HG03521 (cell line): ENCODE measurements around the gene SLC6A14.

Experiments used
- ATAC-seq: cut with Tn5 transposase; IDR thresholded peaks from one replicate; pipeline ENCODE4 v1.9.1; 2021; ENCODE audit warnings: mild to moderate bottlenecking, moderate library complexity; ENCODE audit not compliant: unreplicated experiment

The SLC6A14 gene, protein sequence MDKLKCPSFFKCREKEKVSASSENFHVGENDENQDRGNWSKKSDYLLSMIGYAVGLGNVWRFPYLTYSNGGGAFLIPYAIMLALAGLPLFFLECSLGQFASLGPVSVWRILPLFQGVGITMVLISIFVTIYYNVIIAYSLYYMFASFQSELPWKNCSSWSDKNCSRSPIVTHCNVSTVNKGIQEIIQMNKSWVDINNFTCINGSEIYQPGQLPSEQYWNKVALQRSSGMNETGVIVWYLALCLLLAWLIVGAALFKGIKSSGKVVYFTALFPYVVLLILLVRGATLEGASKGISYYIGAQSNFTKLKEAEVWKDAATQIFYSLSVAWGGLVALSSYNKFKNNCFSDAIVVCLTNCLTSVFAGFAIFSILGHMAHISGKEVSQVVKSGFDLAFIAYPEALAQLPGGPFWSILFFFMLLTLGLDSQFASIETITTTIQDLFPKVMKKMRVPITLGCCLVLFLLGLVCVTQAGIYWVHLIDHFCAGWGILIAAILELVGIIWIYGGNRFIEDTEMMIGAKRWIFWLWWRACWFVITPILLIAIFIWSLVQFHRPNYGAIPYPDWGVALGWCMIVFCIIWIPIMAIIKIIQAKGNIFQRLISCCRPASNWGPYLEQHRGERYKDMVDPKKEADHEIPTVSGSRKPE

DNA sequence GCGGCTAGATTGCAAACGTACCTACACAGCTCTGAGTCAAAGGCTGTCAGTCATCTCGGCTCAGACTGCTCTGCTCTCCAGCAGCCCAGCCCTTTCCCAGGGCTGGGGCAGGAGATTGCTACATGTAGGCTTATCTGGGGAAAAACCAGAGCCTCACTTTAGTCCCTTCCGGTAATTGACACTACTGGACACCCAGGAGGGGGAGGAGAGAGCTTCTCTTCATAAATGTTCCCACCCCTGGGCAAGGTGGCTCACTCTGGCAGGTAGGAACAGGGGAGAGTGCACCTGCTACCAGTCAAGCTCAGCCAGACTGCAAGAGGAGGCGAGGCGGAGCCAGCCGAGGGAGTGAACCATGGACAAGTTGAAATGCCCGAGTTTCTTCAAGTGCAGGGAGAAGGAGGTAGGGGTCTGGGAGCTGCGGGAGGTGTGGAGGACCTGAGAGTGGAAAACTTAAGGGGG lies at the start of gene SLC6A14:
SLC6A14 (plus strand) TSS at position 249 of the 459 bp plus-strand sequence; CDS start at position 353, 104 bp downstream.
- no peak for ATAC-seq

DNA sequence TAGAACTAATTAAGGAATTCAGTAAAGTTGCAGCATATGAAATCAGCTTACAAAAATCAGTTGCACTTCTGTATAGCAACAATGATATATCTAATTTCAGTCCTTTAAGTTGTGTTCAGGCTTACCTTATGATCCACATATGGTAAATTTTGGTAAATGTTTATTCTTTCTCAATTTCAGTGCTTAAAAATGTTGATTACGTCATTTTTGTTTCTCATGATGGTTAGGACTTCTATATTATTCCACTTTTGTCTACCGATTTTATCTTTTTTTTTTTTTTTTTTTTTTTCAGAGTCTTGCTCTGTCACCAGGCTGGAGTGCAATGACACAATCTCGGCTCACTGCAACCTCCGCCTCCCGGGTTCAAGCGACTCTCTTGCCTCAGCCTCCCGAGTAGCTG lies 40.7 kb upstream of the SLC6A14 start:
- no peak for ATAC-seq

DNA sequence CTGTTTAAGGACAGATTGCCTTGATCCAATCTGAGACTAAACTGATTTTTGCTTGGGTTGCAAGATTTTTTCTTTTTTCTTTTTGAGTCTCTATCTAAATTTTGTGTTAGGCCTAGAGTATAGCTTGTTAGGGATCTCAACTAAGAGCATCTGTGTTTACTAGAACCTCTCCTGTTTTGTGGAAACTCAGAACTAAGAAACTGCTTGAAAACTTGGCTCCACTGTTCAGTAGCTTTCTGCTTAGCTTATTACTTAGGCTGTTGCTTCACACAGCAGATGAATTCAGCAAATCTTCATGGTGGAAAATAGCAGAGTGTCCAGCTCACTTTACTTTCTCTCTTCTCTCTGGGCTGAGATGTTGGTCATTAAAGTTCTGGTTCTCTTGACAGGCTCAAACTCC lies 36.7 kb upstream of the SLC6A14 start:
- no peak for ATAC-seq

DNA sequence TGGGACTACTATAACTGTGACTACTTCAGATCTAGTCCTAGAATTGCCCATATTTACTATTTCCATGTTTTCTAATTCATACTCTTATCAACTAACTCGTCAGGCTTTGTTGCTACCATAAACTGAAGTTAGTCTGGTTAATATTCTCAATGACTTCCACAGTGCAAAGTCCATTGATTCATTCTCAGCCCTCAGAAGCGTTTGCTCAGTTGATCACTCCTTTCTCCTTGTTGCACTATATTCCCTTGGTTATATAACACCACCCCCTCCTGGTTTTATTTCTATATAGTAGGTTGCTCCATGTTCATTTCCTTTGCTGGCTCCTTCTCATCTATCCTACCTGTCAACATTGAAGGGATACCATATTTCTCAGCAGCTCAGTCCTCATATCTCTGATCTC lies 27.2 kb upstream of the SLC6A14 start:
- no peak for ATAC-seq

DNA sequence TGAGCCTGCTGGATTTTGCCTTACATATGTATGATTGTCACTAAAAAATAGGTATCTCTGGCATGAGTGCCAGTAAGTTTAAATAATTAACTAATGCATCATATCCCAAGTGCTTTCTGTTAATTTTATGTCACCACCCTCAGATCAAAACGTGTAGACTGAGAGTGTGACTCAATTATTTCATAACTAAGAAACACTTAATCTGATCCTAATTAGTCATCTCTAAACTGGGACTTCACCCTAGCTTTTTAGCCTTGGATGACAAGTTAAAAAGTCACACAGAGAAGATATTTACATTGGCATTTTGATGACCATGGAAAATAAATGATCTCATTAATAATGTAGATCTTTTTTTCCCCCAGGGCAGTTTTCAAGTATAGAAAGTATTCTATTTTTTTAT lies 23.1 kb upstream of the SLC6A14 start:
- no peak for ATAC-seq

DNA sequence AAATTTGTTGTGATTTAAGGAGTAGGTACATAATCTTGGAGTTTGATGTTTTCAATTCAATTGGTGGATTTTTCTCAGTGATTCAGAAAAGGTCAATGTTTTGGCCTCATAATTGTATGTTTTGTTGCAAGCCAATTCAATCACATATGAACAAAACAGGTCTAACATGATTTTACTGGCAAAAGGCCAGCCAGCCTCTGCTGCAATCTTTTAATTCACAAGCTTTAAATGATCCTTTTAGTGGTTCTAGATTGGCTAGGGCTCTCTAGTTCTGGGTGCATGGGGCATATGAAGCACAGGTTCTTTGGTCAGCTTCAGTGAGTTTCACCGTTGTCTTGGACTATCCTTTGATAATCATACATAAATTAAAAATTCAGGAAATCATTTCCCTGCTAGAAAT lies 19.2 kb upstream of the SLC6A14 start:
- ATAC-seq, result no peak

DNA sequence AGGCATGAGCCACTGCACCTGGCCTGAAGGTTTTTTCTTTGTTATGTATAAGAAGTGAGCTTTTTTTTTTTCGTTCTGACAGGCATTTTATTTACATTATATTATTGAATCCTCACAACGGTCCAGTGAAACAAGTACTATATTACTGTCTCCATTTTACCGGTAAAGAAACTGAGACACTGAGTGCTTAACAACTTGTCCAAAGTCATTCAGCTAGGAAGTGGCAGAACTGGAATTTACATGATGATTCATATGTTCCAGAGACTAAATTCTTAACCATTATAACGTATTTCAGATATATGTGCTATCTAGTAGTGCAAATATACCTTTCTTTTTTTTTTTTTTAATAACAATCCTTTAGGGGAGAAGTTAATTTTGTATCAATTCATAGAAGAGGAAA lies 18.4 kb upstream of the SLC6A14 start:
- no peak for ATAC-seq

DNA sequence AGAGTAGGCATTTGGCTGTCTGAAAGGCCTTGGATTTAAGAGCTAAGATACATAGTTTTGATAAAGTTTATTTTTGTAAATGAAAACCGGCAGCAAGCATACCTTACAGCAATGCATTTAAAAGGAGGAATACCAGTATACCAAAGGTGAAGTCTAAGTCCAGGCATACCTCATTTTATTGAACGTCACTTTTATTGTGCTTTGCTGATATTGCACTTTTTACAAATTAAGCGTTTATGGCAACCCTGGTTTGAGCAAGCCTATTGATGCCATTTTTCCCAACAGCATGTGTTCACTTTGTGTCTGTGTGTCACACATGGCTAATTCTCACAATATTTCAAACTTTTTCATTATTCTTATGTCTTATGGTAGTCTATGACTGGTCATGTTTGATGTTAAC lies 8.4 kb upstream of the SLC6A14 start:
- no peak for ATAC-seq

DNA sequence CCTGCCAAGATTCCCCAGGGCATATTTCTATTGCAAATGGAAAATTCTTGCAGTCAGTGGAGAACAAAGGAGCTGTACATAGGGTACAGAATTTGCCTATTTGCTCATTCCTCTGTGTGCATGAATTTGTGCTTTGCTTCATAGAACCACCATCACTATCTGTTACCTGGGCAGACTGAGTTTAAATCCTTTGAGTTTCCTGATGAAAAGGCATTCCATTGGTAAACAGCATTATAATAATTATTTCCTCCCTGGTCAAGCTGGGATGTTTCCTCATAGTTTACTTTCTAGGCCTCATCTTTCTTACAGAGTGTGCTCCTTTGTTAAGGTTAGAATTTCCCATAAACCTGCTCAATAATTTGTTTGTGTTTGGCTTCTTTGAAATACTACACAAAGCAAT lies 809 bp upstream of the SLC6A14 start:
- no peak for ATAC-seq

DNA sequence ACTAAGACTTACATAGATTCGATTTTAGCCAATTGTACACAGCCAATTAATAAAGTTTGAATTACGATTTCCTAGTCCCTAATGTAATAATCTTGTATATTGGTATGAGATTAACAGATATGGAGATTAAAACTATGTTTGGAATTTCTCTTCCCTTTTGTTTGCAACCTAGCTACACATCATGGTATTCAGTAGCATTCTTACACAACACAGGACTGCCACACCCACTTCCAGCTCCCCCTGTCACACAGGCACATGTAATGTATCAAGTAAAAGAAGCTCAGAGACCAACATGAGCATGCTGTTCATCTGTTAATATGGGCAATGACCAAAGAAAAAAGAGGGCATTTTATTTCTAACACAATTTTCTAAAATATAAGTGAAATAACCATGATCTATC lies 12.8 kb downstream of the SLC6A14 start:
- no peak for ATAC-seq

DNA sequence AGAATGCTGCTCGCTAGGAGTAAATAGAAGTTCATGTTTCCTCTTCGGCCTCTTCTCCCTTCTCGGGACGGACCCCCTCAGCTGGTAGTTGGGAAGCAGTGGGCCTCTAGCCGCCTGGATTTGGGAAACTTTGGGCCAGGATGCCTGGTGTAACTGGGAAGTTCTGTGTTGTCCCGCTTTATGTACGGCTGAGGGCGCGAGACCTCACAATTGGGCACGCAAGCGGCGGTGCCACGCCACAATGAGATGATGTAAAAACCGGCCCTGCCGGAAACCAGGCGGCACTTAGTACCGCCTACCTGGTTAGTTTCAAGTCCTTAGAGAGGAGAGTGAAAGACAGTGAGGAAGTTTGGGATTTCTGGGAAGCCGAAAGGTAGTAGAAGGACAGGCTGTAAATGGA lies 26.4 kb downstream of the SLC6A14 start, which contains the start of gene CT83:
CT83 (minus strand) TSS at position 155 of the 400 bp plus-strand sequence; CDS start at position 35, 120 bp downstream.
- no peak for ATAC-seq

DNA sequence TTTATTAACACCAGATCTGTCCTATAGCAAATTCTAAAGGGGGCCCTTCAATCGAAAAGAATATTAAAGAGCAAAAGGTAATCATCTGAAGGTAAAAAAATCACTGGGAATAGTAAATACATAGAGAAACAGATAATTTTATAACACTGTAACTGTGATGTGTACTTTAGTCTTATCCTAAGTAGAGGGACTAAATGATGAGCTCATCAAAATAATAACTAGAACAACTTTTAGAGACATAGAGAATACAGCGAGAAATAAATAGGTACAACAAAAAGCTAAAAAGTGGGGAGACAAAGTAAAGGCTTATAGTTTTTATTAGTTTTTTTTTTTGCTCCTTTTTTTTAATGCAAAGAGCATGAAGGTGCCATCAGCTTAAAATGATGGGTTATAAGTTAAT lies 43.7 kb downstream of the SLC6A14 start:
- ATAC-seq, result no peak

DNA sequence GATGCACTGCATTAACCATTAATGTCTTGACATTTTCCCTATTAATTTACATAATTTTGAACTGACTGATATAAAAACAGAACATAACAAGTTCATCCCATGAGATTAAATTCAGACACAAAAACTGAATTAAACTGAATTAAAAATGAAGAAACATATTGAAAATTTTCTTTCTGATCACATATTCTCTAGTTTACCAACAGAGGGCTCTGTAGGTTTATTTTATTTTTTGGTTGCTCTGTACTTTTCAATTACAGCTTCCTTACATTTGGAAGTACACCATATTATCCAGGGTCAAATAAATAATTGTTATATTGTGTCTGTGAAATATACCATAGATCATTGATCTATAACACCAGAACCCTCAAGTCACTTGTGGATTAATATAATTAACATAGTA lies 53.7 kb downstream of the SLC6A14 start:
- ATAC-seq, result no peak

DNA sequence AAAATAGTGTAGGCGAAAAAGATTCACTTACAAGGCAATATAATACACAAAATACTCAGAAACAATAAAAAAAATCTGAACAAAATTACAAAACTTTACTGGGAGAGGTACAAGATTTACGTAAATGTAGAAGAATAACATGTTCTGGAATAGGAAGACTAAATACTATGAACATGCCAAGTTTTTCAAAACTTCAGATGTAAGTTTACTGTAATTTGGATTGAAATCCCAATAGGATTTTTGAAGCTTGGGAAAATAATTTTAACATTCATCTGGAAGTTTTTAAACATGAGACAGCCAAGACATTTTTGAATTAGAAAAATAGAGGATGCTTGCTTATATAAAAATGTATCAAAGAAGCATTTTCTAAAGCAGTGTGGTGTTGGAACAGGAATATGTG lies 56.9 kb downstream of the SLC6A14 start:
- no peak for ATAC-seq

DNA sequence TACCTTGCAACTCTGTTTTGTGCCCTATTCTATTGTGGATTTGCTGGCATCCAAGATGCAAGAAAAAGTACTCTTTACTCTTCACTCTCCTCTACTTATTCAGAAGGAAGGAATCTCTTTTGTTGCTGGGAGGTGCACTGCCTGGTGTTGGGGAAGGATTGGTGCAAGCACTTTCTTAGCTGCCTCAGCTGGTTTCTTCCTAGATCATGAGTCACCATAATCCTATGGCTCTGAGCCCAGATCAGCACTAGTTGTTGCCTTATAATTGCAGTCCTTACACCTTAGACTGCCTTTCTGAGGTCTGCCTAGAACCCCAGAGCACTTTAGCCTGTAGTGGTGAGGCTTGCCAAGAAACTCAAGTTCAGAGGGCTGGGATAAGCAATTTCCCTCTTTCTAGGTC lies 63.4 kb downstream of the SLC6A14 start:
- no peak for ATAC-seq
